GM18505 (cell line): ENCODE measurements around the gene UBASH3B.

Experiments used
- ATAC-seq: cut with Tn5 transposase; IDR thresholded peaks from one replicate; pipeline ENCODE4 v1.9.1; 2021; ENCODE audit not compliant: unreplicated experiment
- POLR2A ChIP-seq: IDR thresholded peaks from 4 replicates; pipeline ENCODE4 v1.6.1; 2011; ENCODE audit warnings: borderline replicate concordance; ENCODE audit not compliant: insufficient read depth, insufficient read length; ENCODE audit errors: extremely low read depth

Gene UBASH3B

GRCh38 chr11:122676638-122677037, 21.1 kb downstream of the UBASH3B start:
- ATAC-seq = no peak
- TF ChIP-seq POLR2A = no peak

- no peak for ATAC-seq
- no peak for TF ChIP-seq POLR2A
Measured at GRCh38 chr11:122677256-122677655, 21.7 kb downstream of the UBASH3B start.

GRCh38 chr11:122678406-122678805, 22.9 kb downstream of the UBASH3B start:
- no peak for TF ChIP-seq POLR2A
- no peak for ATAC-seq

GRCh38 chr11:122679466-122679865, 23.9 kb downstream of the UBASH3B start:
- no peak for TF ChIP-seq POLR2A
- ATAC-seq = no peak

GRCh38 chr11:122681070-122681469, 25.5 kb downstream of the UBASH3B start:
- ATAC-seq = no peak
- no peak for TF ChIP-seq POLR2A

GRCh38 chr11:122681735-122682134, 26.2 kb downstream of the UBASH3B start:
- no peak for ATAC-seq
- TF ChIP-seq POLR2A = no peak

GRCh38 chr11:122682464-122682863, 26.9 kb downstream of the UBASH3B start:
- ATAC-seq = no peak

GRCh38 chr11:122685041-122685440, 29.5 kb downstream of the UBASH3B start:
- no peak for TF ChIP-seq POLR2A
- ATAC-seq = no peak

More at GRCh38 chr11:122682464-122682863, 26.9 kb downstream of the UBASH3B start:
- no peak for TF ChIP-seq POLR2A

GRCh38 chr11:122686111-122686510, 30.6 kb downstream of the UBASH3B start:
- TF ChIP-seq POLR2A = no peak
- ATAC-seq = no peak

GRCh38 chr11:122690384-122690783, 34.9 kb downstream of the UBASH3B start:
- no peak for ATAC-seq

GRCh38 chr11:122690801-122691548, 35.5 kb downstream of the UBASH3B start:
- ATAC-seq = no peak

More at GRCh38 chr11:122690384-122690783, 34.9 kb downstream of the UBASH3B start:
- no peak for TF ChIP-seq POLR2A

GRCh38 chr11:122691549-122692150, 36.1 kb downstream of the UBASH3B start:
- ATAC-seq = no peak

More at GRCh38 chr11:122690801-122691548, 35.5 kb downstream of the UBASH3B start:
- TF ChIP-seq POLR2A = no peak

GRCh38 chr11:122692444-122692843, 36.9 kb downstream of the UBASH3B start:
- no peak for ATAC-seq
- TF ChIP-seq POLR2A = no peak

More at GRCh38 chr11:122691549-122692150, 36.1 kb downstream of the UBASH3B start:
- TF ChIP-seq POLR2A = no peak

- TF ChIP-seq POLR2A = no peak
- no peak for ATAC-seq
Measured at GRCh38 chr11:122695076-122695615, 39.6 kb downstream of the UBASH3B start.
